GM18519 (cell line): ENCODE results near the gene USP2.

Source experiments
- ATAC-seq: cut with Tn5 transposase; IDR thresholded peaks from one replicate; pipeline ENCODE4 v1.9.1; 2021; ENCODE audit warnings: mild to moderate bottlenecking, moderate library complexity; ENCODE audit not compliant: unreplicated experiment, low FRiP score

Gene USP2

DNA sequence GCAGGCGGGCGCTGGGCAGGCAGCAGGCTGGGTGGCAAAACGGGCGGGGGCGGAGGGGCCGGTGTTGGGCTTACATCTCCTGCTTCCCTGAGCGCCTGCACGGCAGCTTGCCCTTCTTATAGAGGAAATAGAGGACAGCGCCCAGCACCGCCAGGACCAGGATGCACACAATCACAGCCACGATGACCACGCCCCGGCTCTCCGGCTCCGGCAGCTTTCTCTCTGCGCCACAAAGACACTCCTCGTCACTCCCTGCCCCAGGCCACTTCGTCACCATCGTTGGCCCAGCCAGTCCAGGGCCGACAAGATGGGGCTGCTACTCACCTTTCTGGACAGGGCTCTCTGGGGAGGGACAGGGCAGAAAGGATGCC, 70.8 kb downstream of the USP2 start:
- ATAC-seq, result no peak

DNA sequence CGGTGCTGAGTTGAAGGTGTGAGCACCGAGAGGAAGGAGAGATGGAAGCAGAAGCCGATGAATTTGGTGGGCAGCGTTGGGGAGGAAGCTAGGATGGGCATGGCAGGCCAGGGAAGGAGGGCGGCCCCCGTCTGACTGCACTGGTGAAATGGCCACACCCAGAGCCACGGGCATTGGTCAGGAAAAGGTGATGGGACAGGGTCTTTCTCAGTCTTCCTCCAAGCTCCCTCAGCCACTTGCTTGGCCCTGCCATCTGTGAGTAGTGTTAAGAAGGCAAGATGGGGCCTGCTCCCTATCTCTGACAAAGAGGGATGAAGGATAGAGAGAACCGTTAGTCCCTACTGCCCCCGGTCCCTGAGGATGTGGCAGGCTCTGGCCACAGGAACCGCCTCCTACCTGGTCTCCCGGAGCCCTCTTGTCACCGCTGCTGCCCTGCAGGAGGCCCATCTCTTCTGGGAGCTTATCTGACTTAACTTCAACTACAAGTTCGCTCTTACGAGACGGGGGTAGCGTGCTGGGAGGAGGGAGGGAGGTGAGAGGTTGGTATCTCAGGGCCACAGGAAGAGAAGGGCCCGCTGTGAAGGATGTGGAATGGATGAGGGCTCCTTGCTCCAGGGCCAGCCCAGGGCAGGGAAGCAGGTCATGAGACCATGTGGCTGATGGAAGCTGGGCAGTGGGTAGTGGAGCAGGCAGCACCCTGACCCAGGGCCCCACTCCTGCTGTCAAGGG, 71.4 kb downstream of the USP2 start:
- ATAC-seq, result no peak

DNA sequence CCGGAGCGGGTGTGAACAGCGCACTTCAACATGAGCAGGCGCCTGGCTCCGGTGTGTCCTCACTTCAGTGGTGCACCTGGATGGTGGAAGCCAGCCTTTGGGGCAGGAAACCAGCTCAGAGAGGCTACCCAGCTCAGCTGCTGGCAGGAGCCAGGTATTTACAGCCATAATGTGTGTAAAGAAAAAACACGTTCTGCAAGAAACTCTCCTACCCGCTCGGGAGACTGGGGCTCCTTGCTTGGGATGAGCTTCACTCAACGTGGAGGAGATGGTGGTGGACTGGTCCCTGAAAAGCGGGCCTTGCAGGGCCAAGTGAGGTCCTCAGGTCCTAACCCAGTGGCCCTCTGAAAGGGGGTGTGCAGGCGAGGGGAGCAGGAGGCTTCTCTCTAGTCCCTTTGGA, 72.1 kb downstream of the USP2 start:
- ATAC-seq, result no peak

- no peak for ATAC-seq
Measured at GRCh38 chr11:119307974-119308373, 73.5 kb downstream of the USP2 start.

DNA sequence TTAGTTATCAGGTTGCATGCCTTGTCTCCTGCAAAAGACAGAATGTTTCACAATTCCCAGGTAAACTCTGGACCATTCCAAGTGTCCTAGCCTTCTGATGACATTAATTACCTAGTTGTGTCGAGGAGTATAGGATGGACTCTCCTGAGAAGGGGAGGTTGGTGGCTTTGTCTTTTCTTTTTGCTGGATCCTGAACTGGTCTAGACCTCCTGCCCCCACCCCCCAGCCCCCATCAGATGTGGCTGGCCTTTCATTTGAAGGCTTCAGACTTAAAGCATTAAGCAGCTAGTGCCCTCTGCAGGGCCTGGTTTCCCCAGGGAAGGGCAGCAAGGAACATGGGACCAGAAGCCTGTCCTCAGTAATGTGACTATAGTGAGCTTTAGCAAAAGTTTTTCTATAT, 74.3 kb downstream of the USP2 start:
- ATAC-seq, result no peak

DNA sequence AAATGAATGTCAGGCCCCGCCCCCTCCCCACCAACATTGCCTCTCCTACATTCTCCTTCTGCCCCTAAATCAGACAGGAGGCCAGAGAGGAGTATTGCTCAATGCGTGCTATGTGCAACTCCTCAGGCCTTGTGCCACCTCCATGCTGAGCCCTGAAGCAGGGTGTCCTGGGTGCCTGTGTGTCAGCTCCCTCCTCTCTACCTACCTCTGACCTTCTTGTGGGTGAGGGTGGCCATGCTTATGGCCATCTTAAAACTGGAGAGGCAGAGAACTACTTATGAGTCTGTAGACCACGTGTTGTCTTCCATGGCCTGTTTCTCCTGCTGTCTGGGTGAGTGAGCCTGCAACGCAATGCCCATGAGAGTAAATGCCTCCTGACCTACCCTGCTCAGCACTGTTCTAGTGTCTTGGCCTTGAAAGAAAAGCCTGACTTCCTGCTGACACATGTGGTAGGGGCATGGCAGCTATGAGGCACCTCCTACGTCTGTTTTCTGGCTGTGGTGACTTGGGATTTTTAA, 75.1 kb downstream of the USP2 start:
- ATAC-seq, result no peak

DNA sequence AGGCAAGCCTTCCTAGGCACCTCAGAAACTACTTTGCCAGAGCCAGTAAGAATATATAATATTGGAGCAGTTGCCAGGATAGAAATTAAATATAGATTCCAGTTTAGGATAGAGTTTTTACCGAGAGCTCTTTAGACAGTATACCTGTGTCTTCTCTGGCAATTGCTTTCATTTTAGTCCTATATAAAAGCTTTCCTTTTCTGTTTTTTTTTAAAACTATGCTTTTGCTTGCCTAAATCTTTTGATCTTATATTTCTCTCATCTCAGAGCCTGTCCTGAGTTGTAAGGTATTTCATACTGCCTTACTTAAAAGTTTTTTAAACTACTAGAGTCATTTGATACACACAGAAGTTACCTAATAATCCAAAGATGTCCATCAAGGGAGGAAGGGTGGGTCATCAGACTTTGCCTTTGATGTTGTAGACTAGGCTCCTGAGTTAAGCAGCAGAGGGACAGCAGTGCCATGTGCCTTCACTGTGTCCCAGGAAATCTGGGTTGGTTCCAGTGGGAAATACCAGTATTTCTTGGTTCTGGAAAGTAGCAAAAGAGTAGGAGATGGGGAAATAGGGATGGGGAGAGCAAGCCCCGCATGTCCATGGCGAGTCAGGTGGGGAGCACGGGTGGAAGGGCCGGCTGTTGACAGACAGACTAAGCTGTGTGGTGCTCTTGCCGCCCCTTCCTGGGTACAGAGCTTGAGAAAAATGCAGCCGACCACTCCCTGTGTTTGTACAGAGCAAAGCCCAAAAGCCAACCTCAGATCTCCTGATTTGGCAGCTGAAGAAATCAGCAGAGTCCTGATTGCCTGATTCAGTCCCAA, 75.7 kb downstream of the USP2 start:
- no peak for ATAC-seq
